Hematopoietic multipotent progenitor cell treated with erythropoietin and hydrocortisone succinate and interleukin-3 and kit ligand, for 17 days (in vitro differentiated cells): ENCODE measurements around the gene AIM2.
"Not testable (repeated sequence)": the region's sequence is repeated elsewhere in the genome, so short reads cannot be mapped to it uniquely, and the experiment has no call there.

Experiments
- DNase-seq: peaks from one replicate; pipeline ENCODE4 v3.0.0-alpha.2; 2015; ENCODE audit warnings: low spot score

Gene AIM2

DNA sequence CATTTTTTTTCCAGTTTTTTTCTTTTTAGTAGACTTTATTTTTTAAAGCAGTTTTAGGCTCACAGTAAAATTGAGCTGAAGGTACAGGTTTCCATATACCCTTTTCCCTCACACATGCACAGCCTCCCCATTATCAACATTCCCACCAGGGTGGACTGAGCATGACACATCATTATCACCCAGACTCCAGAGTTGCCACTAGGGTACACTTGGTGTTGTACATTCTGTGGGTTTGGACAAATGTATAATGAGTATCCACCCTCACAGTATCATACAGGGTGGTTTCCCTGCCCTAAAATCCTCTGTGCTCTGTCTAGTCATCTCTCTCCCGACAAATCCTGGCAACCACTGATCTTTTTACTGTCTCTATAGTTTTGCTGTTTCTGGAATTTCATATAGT is 3.0 kb upstream of the AIM2 start:
- DNase-seq, result no peak

DNA sequence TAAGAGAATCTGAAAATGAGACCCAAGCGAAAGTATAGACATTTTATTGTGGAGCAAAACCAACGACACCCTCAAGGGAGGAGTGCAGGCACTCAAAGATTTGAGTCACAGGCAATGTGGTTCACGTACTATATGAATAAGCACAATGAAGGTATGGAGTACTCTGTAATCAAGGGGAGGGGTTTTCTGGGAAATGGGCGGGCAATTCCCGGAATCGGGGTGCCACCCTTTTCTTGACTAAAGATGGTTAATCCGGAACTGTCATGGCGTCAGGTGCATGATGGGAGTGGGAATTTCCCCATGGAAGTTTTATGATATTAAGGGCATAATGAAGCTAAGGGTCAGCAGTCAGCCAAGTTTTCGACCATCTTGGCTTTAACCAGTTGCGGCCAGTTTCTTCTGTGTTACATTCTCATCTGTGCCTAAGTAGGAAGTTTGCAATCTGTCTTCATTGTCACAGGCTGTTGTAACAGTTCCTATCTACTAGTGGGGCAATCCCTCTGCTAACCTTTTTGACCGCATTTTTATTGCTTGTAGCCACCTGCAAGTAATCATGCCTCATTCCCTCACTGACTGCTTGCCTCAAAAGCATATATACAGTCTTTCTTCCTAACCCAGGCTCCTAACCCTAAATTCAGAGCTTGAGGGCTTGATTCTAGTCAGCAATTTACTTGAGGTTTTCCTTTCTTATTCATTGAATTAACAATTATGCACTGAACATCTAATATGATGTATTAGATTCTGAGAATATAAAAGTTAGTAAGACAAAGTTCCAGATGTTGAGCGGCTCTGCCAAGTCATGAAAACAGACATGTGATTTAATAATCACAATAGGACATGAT is 775 bp upstream of the AIM2 start:
- no peak for DNase-seq

DNA sequence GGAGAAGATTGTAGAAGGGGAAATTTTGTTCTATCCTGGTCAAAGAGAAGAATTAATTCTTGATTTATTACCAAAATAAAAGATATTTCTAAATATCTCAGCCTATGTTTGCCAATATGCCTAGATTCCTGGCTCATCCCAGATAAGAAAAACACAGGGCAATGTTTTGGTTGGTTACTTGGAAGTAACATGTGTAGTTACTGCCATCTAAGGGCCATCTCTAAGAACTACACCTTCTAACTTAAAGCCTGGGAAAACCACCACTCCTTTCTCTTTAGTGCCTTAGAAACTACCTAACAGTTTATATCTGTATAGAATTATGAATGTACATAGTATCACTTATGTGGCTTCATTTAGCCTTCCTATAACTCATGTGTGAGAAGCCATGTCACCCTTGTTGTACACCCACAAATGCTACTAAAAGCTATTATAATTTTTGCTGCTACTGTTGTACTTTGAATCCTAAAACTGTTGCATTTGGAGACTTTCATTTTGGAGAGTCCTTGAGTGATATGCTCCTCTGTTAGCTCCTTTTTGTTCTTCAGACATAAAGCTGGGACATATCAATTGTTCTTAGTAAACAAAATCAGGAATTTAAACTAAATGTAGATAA is 4.5 kb downstream of the AIM2 start:
- DNase-seq, result peak; percentile 52

DNA sequence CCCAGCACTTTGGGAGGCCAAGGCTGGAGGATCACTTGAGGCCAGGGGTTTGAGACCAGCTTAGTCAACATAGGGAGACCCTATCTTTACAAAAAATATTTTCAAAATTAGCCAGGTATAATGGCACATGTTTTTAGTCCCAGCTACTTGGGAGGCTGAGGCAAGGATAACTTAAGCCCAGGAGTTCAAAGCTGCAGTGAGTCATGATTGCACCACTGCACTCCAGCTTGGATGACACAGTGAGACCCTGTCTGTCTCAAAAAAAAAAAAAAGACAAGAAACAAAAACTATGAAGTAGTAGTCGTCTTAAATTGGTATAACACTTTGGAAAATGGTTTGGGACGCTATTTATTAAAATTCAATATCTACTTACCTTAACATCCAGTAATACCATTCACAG is 7.7 kb downstream of the AIM2 start:
- no peak for DNase-seq

DNA sequence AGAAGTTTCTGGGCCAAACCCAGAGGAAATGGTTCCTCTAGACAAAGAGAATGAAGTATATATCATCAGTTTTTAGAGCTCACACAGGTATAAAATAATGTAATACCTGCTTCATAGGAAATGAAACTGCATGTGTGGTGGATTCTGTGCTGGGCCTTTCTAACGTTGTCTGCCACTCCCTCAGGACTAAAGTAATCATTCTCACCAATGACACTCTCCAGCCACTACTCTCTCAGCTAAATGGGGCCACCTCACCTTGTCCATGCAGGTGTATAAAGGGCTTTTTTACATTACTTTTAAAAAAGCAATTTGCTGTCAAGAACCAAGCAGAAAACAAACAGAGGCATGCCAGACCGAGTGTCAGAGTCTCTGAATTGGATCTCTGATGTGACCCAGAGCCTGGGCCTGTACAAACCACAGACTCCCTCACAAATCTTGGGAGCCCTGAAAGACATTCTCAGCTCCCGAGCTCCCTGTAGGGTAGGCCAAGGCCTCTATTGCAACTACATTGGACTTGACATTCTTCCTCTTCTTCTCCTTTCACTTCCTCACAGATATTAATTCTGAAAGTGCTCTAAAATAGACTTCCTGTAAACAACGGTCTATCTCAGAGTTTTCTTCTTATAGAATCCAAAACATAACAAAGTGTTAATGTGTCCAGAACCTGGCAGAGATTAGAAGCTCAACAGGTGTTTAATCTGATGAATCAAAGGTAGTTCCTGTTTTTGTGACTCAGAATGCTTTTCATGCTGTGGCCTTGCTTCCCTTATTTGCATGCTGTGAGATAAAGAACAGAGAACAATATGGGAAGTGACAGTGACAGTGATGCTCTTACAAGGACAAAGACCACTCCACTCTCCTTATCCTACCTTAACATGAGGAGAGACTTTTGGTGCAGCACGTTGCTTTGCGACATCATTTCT is 8.6 kb downstream of the AIM2 start:
- DNase-seq, result no peak

DNA sequence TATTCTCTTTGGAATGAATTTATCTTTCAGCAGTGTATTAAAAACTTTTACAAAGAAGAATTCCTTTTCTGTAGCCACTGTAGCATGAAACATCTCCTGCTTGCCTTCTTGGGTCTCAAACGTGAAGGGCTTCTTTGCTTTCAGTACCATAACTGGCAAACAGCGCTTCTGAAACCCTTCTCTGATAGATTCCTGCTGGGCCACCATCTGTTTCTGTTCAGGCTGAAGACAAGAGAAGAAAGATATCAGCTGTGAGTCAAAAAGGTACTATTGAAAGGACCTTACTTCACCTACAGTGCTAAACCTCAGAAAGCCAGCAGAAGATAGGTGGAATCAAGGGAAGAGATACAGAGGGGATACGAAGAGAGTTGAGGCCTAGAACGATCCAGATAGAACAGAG is 10.5 kb downstream of the AIM2 start:
- no peak for DNase-seq

DNA sequence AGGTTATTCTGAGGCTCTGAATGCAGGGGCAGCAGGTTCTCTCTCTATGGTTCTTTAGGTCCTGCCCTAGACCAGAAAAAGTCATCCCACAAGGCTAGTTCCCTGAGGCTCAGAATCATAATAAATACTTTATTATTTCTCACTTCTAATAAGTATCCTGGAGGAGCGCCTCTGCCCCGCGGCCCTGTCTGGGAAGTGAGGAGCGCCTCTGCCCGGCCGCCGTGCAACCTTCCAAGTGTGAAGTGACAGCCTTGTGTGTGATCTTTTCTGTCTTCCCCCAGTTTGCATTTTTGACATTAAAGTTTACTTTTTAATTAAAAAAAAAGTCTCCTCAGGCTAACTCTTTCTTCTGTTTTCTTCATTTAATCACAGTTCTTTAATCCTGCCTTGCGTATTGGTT is 11.5 kb downstream of the AIM2 start:
- no peak for DNase-seq

DNA sequence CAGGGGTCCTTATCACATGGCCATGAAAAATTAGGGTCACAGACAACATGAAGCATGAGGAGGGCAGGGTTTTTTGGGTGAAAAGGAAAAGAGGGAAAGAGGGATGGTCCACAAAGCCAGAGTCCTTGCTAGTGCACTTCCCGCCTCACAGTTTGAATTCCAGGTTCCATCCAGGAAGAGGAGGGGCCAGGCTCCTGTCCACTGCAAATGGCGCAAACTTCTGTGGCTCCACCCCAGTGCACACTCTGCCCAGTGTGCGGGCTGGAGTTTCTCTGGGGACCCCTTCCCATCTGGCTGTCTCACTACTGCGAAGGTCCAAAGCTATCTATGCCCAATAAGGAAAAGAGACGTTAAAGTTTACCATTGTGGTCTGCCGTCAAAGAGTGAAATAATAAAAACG is 17.8 kb downstream of the AIM2 start:
- no peak for DNase-seq

DNA sequence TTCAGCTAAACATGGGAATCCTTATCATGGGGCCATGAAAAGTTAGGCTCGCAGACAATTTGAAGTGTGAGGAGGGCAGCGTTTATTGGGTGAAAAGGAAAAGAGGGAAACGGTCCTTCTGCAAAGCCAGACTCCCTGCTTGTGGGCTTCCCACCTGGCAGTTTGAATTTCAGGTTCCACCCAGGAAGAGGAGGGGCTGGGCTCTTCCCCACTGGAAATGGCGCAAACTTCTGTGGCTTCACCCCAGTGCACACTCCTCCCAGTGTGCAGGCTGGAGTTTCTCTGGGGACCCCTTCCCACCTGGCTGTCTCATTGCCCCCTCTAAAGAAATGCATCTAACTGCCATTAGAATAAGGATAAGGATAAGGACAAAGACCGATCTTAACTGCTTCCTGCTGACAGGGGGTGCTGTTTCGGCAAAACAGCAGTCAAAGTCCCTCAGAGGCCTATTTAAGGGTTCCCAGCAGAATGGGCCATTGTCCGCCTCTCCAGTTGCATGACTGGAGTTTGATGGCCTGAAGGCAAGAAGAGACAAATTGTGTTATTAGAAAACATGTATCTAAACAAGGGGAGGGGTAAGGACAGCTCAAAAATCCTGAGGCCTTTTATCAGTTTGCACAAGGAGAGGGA is 20.4 kb downstream of the AIM2 start:
- DNase-seq, result no peak

DNA sequence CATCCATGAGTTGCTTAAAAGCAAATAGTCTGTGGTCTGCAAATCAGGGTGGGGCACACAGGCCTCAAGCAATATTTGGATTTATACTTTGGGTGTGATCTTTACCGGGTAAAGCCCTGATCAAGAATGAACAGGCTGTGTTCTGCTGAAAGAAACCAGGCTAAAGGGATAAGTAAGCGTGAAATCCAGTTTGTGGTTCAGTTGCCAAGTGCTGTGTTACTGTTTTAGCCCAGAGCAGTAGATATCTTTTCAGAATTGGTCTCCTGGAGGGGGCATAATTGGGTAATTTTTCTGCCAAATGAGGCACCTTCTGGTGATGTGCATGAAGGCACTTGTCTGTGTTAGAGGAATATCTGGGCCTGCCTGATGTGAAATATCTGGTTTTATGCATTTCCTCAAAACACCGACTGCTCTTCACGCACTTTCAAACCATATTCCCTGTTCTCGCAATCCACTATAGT is 21.4 kb downstream of the AIM2 start:
- no peak for DNase-seq

DNA sequence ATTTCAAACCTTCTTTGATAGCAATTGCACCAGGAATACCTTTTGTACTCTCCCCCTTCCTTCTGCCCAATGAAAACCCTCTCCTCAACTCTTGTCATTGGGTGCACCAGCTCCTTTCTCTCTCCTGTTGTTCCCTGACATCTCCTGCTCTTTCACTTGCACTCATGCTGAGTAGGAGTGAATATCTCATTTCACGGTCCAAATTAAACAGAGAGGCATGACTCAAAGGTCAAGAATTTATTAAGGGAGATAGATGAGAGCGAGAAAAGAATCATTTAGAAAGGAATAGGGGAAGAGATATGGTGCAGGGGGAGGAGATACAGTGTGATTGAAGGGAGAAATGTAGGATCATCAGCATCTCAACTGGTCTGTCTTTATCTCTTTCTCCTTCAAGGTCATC is 22.1 kb downstream of the AIM2 start:
- DNase-seq, result no peak

DNA sequence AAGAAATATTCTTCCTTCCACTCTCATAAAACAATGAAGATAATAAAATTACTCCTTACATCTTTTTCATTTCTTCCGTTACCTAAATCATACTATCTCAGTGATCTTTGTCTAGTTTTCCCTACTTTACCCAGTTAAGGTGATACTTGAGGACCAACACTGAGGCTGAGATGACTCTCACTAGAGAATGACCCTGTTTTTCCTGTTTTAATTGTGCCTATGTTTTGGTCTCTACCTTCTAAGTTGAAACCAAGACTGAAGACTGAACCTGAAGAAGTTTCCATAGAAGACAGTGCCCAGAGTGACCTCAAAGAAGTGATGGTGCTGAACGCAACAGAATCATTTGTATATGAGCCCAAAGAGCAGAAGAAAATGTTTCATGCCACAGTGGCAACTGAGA is 25.1 kb downstream of the AIM2 start:
- no peak for DNase-seq

DNA sequence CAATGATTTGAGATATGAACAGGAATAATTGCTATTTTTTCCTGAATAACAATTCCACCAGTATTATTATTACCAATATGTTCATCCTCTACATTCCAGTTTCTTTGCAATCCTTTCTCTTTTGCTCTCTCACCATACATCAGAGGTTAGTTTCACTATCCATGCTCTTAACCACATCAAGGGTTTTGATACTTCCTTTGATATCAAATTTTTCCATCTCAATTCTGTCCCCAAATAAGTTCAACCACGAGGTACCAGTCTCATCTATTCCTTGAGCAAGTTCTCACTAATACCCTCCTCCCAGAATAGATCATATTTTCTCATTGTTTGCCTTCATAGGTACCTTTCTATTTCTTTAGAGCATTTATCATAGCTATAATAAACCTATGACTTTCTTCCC is 30.1 kb downstream of the AIM2 start:
- not testable (repeated sequence) for DNase-seq

DNA sequence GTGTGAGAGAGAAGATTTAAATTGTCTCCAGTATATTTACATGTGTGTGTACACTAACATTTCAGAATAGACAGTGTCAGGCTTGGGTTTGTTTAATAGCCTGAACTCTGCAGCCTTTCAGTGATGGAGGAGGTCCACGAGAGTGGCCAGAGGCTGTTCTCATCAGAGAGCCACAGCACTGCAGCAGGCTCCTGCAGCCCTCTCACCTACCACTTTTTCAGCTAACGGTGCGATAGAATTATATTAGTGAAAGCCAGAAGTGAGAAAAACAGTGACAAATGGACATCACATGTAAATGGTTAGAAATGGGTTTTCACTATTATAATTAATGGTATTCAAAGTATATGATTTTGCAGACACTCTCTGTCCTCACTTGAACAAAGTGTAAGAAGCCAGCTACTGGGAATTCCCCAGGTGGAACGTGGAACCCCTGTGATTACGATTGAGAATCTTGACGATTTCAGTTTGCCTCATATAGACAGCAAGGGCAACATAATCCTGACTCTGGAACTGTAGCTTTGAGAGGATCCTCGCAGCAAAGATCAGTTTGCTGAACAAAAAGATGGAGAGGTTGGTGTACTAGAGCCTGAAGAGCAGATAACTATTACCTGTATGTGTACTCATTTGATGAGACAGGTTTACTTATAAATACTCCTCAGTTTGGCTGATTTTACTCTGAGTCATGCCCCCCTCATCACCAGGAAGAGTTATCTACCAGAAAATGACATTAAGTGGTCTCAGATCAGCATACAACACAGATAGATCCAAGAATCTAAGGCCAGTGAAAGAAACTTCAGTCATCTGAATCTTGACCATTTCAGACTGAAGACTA is 35.5 kb downstream of the AIM2 start:
- DNase-seq, result no peak

DNA sequence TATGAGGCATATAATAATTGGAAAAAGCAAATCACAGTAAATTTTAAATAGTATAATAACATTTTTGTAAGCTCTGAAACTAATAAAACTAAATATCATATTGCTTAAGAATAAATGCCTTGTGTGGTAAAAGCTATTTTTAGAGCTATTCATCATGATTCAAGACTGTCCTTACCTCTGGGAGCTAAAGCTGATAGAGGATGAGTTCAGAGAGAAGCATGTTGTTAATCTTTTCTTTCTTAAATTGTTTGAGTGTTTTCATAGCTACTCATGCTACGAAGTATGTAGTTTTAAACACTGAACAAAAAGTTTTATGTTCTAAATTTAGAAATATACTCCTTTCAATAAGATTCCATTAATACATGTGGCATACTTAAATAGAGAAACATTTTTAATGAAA is 36.4 kb downstream of the AIM2 start:
- DNase-seq, result no peak

DNA sequence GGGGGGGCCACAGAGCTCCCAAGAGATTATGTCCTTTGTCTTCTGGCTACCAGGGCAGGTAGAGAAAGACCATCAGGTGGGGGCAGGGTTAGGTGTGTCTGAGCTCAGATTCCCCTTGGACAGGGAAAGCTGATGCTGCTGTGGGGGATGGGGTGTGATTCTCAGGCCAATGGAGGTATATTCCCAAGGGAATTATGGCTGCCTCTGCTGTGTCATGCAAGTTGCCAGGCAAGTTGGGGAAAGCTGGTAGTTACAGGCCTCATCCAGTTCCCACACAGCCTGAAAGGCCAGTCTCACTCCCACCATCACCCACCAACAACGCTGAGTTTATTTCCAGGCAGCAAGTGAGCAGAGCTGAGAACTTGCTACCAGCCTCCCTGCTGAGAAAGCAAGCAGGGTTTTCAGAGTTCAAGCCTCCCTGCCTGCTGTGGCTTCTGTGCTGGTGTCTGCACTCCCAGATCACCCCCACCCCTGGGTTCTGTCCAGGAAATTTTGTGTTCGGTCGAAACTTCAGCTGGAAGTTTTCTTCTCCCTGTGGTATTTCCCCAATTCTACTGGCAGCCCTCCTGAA is 45.6 kb downstream of the AIM2 start:
- no peak for DNase-seq

DNA sequence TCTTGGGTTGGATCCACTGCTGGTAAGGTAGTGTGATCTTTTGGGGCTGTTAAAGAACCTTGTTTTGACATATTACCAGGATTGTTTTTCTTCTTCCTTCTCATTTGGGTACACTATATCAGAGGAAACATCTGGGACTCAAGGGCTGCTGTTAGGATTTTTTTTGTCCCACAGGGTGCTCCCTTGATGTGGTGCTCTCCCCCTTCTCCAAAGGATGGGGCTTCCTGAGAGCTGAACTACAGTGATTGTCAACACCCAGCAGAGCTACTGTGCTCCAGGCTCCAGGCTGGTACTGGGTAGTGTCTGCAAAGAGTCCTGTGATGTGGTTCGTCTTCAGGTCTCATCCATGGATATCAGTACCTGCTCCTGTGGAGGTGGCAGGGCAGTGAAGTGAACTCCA is 46.3 kb downstream of the AIM2 start:
- no peak for DNase-seq

DNA sequence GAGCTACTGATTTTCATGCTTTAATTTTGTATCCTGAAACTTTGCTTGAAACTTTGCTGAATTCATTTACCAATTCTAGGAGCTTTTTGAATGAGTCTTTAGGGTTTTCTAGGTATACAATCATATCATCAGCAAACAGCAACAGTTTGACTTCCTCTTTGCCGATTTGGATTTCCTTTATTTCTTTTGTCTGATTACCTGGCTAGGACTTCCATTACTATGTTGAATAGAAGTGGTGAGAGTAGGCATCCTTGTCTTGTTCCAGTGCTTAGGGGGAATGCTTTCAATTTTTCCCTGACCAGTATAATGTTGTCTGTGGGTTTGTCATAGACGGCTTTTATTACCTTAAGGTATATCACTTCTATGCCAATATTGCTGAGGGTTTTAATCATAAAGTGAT is 49.7 kb downstream of the AIM2 start:
- DNase-seq, result not testable (repeated sequence)

DNA sequence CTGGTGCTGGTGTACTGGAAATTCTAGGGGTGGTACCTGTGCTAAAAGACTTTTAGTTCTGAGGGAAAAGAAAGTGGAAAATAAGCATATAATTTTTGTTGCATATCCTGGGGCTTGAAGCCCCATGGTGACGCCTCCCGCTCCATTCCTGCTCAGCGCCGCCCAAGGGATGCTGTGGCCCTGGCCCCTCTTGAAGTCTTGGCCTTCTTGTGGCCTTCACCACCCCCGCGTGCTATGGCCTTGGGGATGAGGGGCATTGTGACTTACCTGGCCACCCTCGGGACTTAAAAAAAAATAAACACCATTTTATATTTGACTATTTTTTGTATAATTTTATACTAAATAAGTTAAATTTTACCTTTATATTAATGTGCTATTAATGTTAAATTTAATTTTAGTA is 51.5 kb downstream of the AIM2 start:
- no peak for DNase-seq

DNA sequence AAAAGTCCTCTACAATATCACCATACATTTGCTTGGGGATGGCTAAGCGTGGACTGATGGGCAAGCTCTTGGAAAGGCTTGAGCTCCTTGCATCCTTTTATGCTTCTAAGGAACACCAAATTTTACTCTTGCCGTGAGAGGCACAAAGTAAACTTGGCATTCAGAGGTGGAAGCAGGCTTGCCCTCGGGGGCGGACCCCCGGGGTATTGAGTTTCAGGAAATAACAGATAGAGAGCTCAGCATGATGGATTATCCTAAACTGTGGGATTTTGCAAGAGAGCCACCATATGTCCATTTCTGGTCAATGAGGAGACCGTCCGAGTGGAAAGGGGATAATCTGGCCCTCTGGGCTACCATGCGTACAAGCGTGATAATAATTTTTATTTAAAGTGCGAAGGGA is 52.8 kb downstream of the AIM2 start:
- no peak for DNase-seq

DNA sequence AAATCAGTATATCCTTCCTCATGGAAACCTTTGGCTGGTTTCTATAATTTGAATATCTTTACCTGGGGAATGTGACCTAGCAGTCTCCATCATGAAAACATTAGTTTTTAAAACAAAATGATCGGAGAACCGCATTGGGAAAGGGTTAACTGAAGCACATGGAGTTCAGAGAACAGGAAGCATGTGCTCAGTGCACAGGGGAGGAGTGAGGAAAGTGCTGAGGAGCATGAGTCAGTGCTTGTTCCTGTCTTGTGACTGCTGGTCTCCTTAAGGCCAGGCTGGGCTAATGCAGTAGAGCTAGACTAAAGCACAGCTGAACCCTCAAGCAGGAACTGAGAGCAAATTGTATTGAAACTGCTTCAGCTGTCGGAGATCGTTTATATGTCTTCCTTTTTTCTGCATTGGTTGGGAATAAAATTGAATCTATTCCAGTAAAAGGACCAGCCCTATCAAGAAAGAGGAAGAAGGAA is 61.1 kb downstream of the AIM2 start:
- no peak for DNase-seq
